Measurements from ENCODE around the gene CPVL.

The CPVL gene

GRCh38 chr7:29003703-29004102 is 142.6 kb downstream of the CPVL start:
- in situ Hi-C loops (cut with HindIII; ENCODE audit: low sequenced_read_pairs), result no loop called here
- DNase-seq (ENCODE audit: low read depth), result no peak
- no peak overlapping the region for H3K4me3 ChIP-seq (ENCODE audit: low read depth, low read length)
- TF ChIP-seq, protein P1, sequence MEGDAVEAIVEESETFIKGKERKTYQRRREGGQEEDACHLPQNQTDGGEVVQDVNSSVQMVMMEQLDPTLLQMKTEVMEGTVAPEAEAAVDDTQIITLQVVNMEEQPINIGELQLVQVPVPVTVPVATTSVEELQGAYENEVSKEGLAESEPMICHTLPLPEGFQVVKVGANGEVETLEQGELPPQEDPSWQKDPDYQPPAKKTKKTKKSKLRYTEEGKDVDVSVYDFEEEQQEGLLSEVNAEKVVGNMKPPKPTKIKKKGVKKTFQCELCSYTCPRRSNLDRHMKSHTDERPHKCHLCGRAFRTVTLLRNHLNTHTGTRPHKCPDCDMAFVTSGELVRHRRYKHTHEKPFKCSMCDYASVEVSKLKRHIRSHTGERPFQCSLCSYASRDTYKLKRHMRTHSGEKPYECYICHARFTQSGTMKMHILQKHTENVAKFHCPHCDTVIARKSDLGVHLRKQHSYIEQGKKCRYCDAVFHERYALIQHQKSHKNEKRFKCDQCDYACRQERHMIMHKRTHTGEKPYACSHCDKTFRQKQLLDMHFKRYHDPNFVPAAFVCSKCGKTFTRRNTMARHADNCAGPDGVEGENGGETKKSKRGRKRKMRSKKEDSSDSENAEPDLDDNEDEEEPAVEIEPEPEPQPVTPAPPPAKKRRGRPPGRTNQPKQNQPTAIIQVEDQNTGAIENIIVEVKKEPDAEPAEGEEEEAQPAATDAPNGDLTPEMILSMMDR (IDR thresholded peaks at IDR 0.05; ENCODE audit: low read depth, low read length, missing control alignments), result no peak

- no peak overlapping the region for H3K4me3 ChIP-seq (ENCODE audit: low read depth, low read length)
- in situ Hi-C loops (cut with HindIII; ENCODE audit: low sequenced_read_pairs), result no loop called here
Measured at GRCh38 chr7:29000717-29001076, 145.6 kb downstream of the CPVL start.

DNA sequence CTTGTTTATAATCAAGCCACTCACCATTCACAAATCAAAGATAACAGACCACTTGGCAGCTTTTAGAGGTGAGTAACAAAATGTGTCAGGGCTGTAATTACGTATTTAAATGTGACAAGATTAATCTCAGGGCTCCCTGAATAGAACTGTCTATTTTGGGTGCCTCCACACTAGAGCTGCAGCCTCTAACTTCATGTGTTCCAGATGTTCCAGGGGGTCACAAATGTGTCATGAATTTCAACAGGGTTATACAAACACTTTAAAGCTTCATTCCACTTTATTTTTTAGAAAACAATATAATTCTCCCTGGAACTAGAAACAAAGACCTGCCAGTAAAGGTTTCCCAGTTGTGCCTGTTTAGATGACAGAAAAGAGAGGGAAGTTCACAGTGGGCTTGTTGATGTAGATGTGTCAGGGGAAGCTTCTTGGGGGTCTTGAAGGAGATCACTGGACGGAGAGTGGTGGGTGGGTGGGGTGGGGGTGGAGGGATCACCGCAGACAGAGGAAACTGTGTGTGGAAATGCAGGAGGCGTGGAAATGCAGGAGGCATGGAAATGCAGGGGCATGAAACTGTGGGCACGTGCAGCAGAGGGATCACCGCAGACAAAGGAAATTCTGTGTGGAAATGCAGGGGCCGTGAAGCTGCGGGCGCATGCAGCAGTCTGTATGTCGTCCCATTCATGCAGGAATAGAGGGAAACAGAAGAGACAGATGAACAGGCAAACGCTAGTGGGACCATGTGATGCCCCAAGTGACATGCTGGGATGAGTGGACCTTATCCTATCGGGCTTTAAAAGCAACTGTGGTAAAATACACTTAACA is 146.2 kb downstream of the CPVL start:
- DNase-seq (ENCODE audit: low read depth), result no peak
- H3K4me3 ChIP-seq (ENCODE audit: low read depth, low read length), result no peak overlapping the region
- TF ChIP-seq, protein P1 (IDR thresholded peaks at IDR 0.05; ENCODE audit: low read depth, low read length, missing control alignments), result no peak
- in situ Hi-C loops (cut with HindIII; ENCODE audit: low sequenced_read_pairs), result no loop called here

More at GRCh38 chr7:29000717-29001076, 145.6 kb downstream of the CPVL start:
- no peak for DNase-seq (ENCODE audit: low read depth)
- TF ChIP-seq, protein P1 (IDR thresholded peaks at IDR 0.05; ENCODE audit: low read depth, low read length, missing control alignments), result no peak

DNA sequence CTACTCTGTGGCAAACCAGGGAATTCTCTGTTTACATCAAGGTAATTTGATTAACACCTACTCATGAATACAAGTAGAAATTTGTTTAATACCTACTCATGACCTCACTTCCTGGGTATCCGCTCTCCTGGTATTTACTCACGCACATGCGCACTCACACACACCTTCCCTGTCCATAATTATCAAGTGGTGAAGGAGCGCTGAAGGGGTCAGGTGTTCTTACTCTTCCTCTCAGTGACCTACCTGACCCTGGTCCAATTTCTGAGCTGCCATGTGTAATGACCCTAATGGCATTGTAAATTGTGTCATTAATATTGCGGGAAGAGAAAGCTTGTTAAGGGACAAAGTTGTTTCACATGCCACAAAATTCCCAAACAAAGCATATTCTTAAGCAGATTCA is 146.9 kb downstream of the CPVL start:
- H3K4me3 ChIP-seq (ENCODE audit: low read depth, low read length), result no peak overlapping the region
- DNase-seq (ENCODE audit: low read depth), result no peak
- in situ Hi-C loops (cut with HindIII; ENCODE audit: low sequenced_read_pairs), result no loop called here
- TF ChIP-seq, protein P1 (IDR thresholded peaks at IDR 0.05; ENCODE audit: low read depth, low read length, missing control alignments), result no peak

GRCh38 chr7:28998105-28998504 is 148.2 kb downstream of the CPVL start:
- H3K4me3 ChIP-seq (ENCODE audit: low read depth, low read length), result no peak overlapping the region
- TF ChIP-seq, protein P1 (IDR thresholded peaks at IDR 0.05; ENCODE audit: low read depth, low read length, missing control alignments), result no peak
- in situ Hi-C loops (cut with HindIII; ENCODE audit: low sequenced_read_pairs), result no loop called here
- no peak for DNase-seq (ENCODE audit: low read depth)

DNA sequence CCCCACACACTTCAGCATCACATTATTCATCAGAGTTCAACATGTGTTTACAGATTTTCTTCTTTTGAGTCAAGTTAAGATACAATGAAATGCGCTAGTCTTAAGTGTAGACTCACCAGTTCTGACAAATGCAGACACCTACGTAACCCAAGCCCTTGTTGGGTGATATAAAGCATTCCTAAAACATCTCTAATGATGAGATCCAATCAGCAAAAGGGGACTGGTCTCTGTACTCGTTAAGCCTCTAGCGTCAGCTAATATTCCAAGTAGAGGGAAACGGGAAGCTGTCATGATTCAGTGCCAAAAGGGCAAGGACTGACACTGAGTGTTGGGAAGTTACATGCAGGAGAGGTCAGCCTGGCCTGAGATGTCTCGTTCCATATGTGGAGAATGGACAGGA is 149.5 kb downstream of the CPVL start:
- no peak for DNase-seq (ENCODE audit: low read depth)
- in situ Hi-C loops (cut with HindIII; ENCODE audit: low sequenced_read_pairs), result no loop called here
- no peak overlapping the region for H3K4me3 ChIP-seq (ENCODE audit: low read depth, low read length)
- TF ChIP-seq, protein P1 (IDR thresholded peaks at IDR 0.05; ENCODE audit: low read depth, low read length, missing control alignments), result no peak

Data from astrocyte of the cerebellum (primary cell).